ENCODE data around the gene REEP3.

The REEP3 gene

DNA sequence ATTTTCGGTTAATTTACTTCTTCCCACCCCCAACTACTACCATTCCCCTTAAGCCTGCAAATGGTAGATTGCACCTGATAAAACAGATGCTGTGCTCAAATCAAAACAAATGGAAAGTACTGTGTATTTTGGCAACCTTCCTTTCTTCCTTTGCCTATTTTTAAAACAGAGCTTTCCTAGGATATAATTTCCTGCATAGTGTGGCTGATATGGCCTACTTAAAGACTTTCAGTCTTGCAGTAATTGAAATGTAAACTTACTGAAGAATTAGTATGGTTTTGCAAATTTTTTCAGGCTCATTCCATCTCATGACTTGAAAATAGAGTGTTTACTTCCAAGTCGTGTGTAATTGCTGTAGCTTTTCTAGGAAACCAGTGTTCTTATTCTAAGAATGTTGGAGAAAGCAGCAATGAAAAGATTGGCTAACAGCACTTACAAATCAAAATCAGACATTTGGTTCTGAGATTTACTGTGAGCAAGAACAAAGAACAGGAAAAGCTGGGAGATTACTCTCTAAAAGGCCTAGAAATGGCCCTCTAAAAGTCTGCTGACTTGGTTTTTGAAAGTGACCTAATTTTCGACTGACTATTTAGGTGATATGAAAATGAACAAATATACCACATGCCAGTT lies 52.0 kb downstream of the REEP3 start (continued):
- TF ChIP-seq ZEB2 (tag by site-specific recombination; IDR thresholded peaks at IDR 0.05), result no peak
- TF ChIP-seq WT1 (tag by site-specific recombination; IDR thresholded peaks at IDR 0.05), result peak; percentile 27; the same call in 1 of the 2 replicates
- TF ChIP-seq, protein P1, sequence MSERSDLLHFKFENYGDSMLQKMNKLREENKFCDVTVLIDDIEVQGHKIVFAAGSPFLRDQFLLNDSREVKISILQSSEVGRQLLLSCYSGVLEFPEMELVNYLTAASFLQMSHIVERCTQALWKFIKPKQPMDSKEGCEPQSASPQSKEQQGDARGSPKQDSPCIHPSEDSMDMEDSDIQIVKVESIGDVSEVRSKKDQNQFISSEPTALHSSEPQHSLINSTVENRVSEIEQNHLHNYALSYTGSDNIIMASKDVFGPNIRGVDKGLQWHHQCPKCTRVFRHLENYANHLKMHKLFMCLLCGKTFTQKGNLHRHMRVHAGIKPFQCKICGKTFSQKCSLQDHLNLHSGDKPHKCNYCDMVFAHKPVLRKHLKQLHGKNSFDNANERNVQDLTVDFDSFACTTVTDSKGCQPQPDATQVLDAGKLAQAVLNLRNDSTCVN (tag by site-specific recombination; optimal IDR thresholded peaks at IDR 0.05), result no peak
- TF ChIP-seq ZBTB17 (tag by site-specific recombination; IDR thresholded peaks at IDR 0.05), result peak; percentile 34; the same call in 1 of the 2 replicates
- TF ChIP-seq, protein P2, sequence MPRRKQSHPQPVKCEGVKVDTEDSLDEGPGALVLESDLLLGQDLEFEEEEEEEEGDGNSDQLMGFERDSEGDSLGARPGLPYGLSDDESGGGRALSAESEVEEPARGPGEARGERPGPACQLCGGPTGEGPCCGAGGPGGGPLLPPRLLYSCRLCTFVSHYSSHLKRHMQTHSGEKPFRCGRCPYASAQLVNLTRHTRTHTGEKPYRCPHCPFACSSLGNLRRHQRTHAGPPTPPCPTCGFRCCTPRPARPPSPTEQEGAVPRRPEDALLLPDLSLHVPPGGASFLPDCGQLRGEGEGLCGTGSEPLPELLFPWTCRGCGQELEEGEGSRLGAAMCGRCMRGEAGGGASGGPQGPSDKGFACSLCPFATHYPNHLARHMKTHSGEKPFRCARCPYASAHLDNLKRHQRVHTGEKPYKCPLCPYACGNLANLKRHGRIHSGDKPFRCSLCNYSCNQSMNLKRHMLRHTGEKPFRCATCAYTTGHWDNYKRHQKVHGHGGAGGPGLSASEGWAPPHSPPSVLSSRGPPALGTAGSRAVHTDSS (tag by site-specific recombination; IDR thresholded peaks at IDR 0.05), result no peak

DNA sequence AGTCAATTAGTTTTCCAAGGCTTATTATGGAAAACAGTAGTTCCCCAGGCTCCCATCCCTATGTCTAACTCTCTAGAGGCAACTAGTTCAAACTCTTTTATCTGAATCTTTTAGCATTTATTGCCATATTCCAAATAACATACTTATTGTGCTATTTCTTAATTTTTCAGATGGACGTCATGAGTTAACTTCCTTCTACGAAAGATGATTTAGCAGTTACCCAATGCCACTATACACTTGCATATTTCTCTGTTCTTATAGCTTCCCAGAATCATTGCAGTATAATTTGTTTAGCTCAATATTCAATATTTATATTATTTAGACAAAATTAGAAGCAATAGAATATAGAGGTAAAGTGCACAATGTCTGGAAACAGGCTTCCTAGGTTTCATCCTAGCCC lies 52.8 kb downstream of the REEP3 start:
- POLR2A ChIA-PET, result no interaction called here
- Histone ChIP-seq H3K9me3 (ENCODE audit: control insufficient read depth, insufficient read depth, low read depth, low read length) (no peaks in the 10 kb centered on the region), H3K36me3 (ENCODE audit: control insufficient read depth in 2 of 2, insufficient read depth in 1 of 2, low read length in 2 of 2) (peaks cover 4 to 10% of the 10 kb centered on the region in 2 experiments; a peak in 2 of 3 replicates), H3K27ac (ENCODE audit: extremely low read depth, low read depth, low read length) (peak overlapping the region; percentile 79; the same call in 1 of the 2 replicates), H3K4me1 (ENCODE audit: control insufficient read depth, insufficient read depth, low read length) (peaks cover 20% of the 10 kb centered on the region), H3K4me3 (ENCODE audit: low read depth, low read length) (no peak overlapping the region)
- CTCF ChIA-PET, result no interaction called here
- TF ChIP-seq ZNF704 (tag by site-specific recombination; IDR thresholded peaks at IDR 0.05) (no peak), ZSCAN4 (tag by site-specific recombination; IDR thresholded peaks at IDR 0.05) (no peak), KLF1 (tag by site-specific recombination; IDR thresholded peaks at IDR 0.05) (no peak), GLI4 (tag by site-specific recombination; IDR thresholded peaks at IDR 0.05) (no peak), ZNF23 (tag by site-specific recombination; IDR thresholded peaks at IDR 0.05; ENCODE audit: borderline replicate concordance) (no peak), ZNF394 (tag by site-specific recombination; IDR thresholded peaks at IDR 0.05; ENCODE audit: borderline replicate concordance) (no peak), ZNF146 (tag by site-specific recombination; IDR thresholded peaks at IDR 0.05) (no peak), ZNF138 (tag by site-specific recombination; IDR thresholded peaks at IDR 0.05; ENCODE audit: borderline replicate concordance) (no peak), ZSCAN30 (tag by site-specific recombination; IDR thresholded peaks at IDR 0.05) (no peak), YY1 (tag by site-specific recombination; IDR thresholded peaks at IDR 0.05) (no peak), ZNF629 (tag by site-specific recombination; IDR thresholded peaks at IDR 0.05) (no peak), ZBTB20 (tag by site-specific recombination; IDR thresholded peaks at IDR 0.05) (no peak), ZBTB8A (tag by site-specific recombination; IDR thresholded peaks at IDR 0.05) (no peak), ZNF580 (tag by site-specific recombination; IDR thresholded peaks at IDR 0.05) (no peak), ZNF132 (tag by site-specific recombination; IDR thresholded peaks at IDR 0.05; ENCODE audit: borderline replicate concordance) (no peak), ZBTB7A (tag by site-specific recombination; IDR thresholded peaks at IDR 0.05; ENCODE audit: low read depth) (no peak)
- TF ChIP-seq, protein P3, sequence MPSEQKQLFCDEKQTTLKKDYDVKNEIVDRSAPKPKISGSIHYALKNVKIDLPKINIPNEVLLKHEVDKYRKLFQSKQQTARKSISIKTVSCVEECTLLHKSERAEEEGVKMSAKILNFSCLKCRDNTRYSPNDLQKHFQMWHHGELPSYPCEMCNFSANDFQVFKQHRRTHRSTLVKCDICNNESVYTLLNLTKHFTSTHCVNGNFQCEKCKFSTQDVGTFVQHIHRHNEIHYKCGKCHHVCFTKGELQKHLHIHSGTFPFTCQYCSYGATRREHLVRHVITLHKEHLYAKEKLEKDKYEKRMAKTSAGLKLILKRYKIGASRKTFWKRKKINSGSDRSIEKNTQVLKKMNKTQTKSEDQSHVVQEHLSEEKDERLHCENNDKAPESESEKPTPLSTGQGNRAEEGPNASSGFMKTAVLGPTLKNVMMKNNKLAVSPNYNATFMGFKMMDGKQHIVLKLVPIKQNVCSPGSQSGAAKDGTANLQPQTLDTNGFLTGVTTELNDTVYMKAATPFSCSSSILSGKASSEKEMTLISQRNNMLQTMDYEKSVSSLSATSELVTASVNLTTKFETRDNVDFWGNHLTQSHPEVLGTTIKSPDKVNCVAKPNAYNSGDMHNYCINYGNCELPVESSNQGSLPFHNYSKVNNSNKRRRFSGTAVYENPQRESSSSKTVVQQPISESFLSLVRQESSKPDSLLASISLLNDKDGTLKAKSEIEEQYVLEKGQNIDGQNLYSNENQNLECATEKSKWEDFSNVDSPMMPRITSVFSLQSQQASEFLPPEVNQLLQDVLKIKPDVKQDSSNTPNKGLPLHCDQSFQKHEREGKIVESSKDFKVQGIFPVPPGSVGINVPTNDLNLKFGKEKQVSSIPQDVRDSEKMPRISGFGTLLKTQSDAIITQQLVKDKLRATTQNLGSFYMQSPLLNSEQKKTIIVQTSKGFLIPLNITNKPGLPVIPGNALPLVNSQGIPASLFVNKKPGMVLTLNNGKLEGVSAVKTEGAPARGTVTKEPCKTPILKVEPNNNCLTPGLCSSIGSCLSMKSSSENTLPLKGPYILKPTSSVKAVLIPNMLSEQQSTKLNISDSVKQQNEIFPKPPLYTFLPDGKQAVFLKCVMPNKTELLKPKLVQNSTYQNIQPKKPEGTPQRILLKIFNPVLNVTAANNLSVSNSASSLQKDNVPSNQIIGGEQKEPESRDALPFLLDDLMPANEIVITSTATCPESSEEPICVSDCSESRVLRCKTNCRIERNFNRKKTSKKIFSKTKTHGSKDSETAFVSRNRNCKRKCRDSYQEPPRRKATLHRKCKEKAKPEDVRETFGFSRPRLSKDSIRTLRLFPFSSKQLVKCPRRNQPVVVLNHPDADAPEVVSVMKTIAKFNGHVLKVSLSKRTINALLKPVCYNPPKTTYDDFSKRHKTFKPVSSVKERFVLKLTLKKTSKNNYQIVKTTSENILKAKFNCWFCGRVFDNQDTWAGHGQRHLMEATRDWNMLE (tag by site-specific recombination; conservative IDR thresholded peaks at IDR 0.05; ENCODE audit: low read depth), result no peak
- TF ChIP-seq, protein P4, sequence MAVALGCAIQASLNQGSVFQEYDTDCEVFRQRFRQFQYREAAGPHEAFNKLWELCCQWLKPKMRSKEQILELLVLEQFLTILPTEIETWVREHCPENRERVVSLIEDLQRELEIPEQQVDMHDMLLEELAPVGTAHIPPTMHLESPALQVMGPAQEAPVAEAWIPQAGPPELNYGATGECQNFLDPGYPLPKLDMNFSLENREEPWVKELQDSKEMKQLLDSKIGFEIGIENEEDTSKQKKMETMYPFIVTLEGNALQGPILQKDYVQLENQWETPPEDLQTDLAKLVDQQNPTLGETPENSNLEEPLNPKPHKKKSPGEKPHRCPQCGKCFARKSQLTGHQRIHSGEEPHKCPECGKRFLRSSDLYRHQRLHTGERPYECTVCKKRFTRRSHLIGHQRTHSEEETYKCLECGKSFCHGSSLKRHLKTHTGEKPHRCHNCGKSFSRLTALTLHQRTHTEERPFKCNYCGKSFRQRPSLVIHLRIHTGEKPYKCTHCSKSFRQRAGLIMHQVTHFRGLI (tag by site-specific recombination; IDR thresholded peaks at IDR 0.05), result no peak
